SW480 (cell line): Measurements from ENCODE around the gene RERG.
A peak's percentile ranks its signal among the peaks of the same experiment; 100 is the strongest.

Source experiments
- DNase-seq: peaks from one replicate; pipeline ENCODE4 v3.0.0-alpha.2; 2016; ENCODE audit warnings: low spot score

Gene RERG

GRCh38 chr12:15218794-15219193 lies 2.4 kb downstream of the RERG start:
- no peak for DNase-seq

GRCh38 chr12:15216036-15216889 lies 5.0 kb downstream of the RERG start:
- no peak for DNase-seq

GRCh38 chr12:15214851-15215601 lies 6.2 kb downstream of the RERG start:
- no peak for DNase-seq

GRCh38 chr12:15212930-15213329 lies 8.3 kb downstream of the RERG start:
- DNase-seq: no peak

GRCh38 chr12:15209782-15210181 lies 11.4 kb downstream of the RERG start:
- no peak for DNase-seq

GRCh38 chr12:15208871-15209656 lies 12.2 kb downstream of the RERG start:
- no peak for DNase-seq

GRCh38 chr12:15208140-15208539 lies 13.1 kb downstream of the RERG start:
- DNase-seq: peak; percentile 13

- no peak for DNase-seq
These were observed 14.3 kb downstream of the RERG start for GRCh38 chr12:15206831-15207389.

- no peak for DNase-seq
These were observed 14.9 kb downstream of the RERG start for GRCh38 chr12:15206338-15206737.

GRCh38 chr12:15205341-15206010 lies 15.7 kb downstream of the RERG start:
- no peak for DNase-seq

- no peak for DNase-seq
These were observed 19.8 kb downstream of the RERG start for GRCh38 chr12:15201456-15201855.

- DNase-seq: no peak
These were observed 20.2 kb downstream of the RERG start for GRCh38 chr12:15201056-15201455.

GRCh38 chr12:15200641-15201040 lies 20.6 kb downstream of the RERG start:
- no peak for DNase-seq

GRCh38 chr12:15199930-15200329 lies 21.3 kb downstream of the RERG start:
- no peak for DNase-seq

- DNase-seq: no peak
These were observed 24.3 kb downstream of the RERG start for GRCh38 chr12:15196678-15197505.

GRCh38 chr12:15196221-15196620 lies 25.0 kb downstream of the RERG start:
- no peak for DNase-seq

GRCh38 chr12:15194456-15195368 lies 26.5 kb downstream of the RERG start:
- no peak for DNase-seq

- no peak for DNase-seq
These were observed 27.3 kb downstream of the RERG start for GRCh38 chr12:15193946-15194345.

GRCh38 chr12:15192720-15193119 lies 28.5 kb downstream of the RERG start:
- no peak for DNase-seq

- DNase-seq: no peak
These were observed 33.1 kb downstream of the RERG start for GRCh38 chr12:15188127-15188526.
